Measurements from ENCODE around the gene IL18. TPM values are rescaled to one million over a fixed set of nuclear protein-coding genes. Genes with fewer than 3 reads are reported as not detected.

IL18 gene
- 1.6 and 2.2 TPM in 2 replicates for total RNA-seq

DNA sequence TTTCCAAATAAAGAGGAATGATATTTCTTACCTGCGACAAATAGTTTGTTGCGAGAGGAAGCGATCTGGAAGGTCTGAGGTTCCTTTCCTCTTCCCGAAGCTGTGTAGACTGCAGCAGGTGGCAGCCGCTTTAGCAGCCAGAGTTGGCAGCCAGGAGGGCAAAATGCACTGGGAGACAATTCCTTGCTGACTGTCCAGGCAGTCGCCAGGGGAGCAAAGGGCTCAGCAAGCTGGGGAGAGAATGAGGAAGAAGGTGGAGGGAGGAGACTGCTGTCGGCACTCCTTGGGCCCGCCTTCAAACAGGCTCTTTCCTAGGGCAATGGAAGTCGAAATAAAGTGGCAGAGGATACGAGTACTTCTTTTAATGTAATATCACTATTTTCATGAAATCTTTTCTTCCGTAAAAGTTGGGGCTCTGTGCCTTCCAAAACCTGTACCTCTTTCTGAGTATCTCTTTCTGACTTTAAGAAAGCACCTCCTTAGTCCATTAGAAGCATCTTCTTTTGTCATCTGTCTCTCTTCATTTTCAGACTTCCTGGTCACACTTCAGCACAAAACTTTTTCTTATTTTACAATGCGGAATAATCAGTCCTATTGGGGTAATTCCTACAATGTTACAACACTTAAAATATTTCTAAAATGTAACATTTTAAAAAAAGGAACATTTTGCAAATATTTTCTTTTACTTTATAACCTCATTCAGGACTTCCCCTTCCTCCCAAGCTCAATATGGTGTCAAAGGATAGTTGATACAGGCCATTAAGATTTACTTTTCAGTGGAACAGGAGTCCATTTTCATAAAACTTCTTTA is at the start of gene IL18:
Gene IL18 (minus strand): TSS at position 220 of the 811 bp plus-strand sequence. CDS start 9,041 bp downstream, outside the sequence.
- peak within 1 kb of the TSS; percentile 53 for H3K4me3 ChIP-seq (ENCODE audit: low read depth, low read length)

GRCh38 chr11:112212710-112213109 is 48.8 kb upstream of the IL18 start:
- DNase-seq (ENCODE audit: low read depth), result peak; percentile 88
- TF ChIP-seq, protein P1, sequence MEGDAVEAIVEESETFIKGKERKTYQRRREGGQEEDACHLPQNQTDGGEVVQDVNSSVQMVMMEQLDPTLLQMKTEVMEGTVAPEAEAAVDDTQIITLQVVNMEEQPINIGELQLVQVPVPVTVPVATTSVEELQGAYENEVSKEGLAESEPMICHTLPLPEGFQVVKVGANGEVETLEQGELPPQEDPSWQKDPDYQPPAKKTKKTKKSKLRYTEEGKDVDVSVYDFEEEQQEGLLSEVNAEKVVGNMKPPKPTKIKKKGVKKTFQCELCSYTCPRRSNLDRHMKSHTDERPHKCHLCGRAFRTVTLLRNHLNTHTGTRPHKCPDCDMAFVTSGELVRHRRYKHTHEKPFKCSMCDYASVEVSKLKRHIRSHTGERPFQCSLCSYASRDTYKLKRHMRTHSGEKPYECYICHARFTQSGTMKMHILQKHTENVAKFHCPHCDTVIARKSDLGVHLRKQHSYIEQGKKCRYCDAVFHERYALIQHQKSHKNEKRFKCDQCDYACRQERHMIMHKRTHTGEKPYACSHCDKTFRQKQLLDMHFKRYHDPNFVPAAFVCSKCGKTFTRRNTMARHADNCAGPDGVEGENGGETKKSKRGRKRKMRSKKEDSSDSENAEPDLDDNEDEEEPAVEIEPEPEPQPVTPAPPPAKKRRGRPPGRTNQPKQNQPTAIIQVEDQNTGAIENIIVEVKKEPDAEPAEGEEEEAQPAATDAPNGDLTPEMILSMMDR (IDR thresholded peaks at IDR 0.05; ENCODE audit: insufficient read depth, low read depth, low read length), result no peak
- no peak overlapping the region for H3K4me3 ChIP-seq (ENCODE audit: low read depth, low read length)

More for the DNA sequence above, at the start of gene IL18:
- TF ChIP-seq, protein P1 (IDR thresholded peaks at IDR 0.05; ENCODE audit: insufficient read depth, low read depth, low read length), result no peak
- peak; percentile 32 for DNase-seq (ENCODE audit: low read depth)

- TF ChIP-seq, protein P1 (IDR thresholded peaks at IDR 0.05; ENCODE audit: insufficient read depth, low read depth, low read length), result no peak
- no peak overlapping the region for H3K4me3 ChIP-seq (ENCODE audit: low read depth, low read length)
- DNase-seq (ENCODE audit: low read depth), result no peak
Measured at GRCh38 chr11:112212290-112212689, 48.4 kb upstream of the IL18 start.

GRCh38 chr11:112211536-112211935 is 47.6 kb upstream of the IL18 start:
- H3K4me3 ChIP-seq (ENCODE audit: low read depth, low read length), result no peak overlapping the region
- no peak for DNase-seq (ENCODE audit: low read depth)
- TF ChIP-seq, protein P1 (IDR thresholded peaks at IDR 0.05; ENCODE audit: insufficient read depth, low read depth, low read length), result no peak

- H3K4me3 ChIP-seq (ENCODE audit: low read depth, low read length), result no peak overlapping the region
- TF ChIP-seq, protein P1 (IDR thresholded peaks at IDR 0.05; ENCODE audit: insufficient read depth, low read depth, low read length), result no peak
- DNase-seq (ENCODE audit: low read depth), result no peak
Measured at GRCh38 chr11:112210890-112211289, 47.0 kb upstream of the IL18 start.

GRCh38 chr11:112206071-112206470 is 42.2 kb upstream of the IL18 start:
- no peak for DNase-seq (ENCODE audit: low read depth)
- TF ChIP-seq, protein P1 (IDR thresholded peaks at IDR 0.05; ENCODE audit: insufficient read depth, low read depth, low read length), result no peak
- no peak overlapping the region for H3K4me3 ChIP-seq (ENCODE audit: low read depth, low read length)
